Esophagus squamous epithelium (tissue), 4 donors: ENCODE data around the gene CETN2.

Source experiments
- POLR2A ChIP-seq, 4 donors: fragments of 450-650 bp; IDR thresholded peaks; one replicate each; pipeline ENCODE4 v1.6.1; 2017; ENCODE audit warnings: antibody characterized with exemption in 4 of 4, mild to moderate bottlenecking in 4 of 4, moderate library complexity in 3 of 4
- TF ChIP-seq, protein P1 (sequence below), 6 experiments: fragments of 450-650 bp in 4 of 6; fragments of 200-600 bp in 2 of 6; sonication (generic) in 2 of 6; IDR thresholded peaks; one replicate each; pipeline ENCODE4 v1.5.1; 2016 to 2019; ENCODE audit warnings: antibody characterized with exemption in 6 of 6, mild to moderate bottlenecking in 4 of 6, moderate library complexity in 4 of 6

DNA sequence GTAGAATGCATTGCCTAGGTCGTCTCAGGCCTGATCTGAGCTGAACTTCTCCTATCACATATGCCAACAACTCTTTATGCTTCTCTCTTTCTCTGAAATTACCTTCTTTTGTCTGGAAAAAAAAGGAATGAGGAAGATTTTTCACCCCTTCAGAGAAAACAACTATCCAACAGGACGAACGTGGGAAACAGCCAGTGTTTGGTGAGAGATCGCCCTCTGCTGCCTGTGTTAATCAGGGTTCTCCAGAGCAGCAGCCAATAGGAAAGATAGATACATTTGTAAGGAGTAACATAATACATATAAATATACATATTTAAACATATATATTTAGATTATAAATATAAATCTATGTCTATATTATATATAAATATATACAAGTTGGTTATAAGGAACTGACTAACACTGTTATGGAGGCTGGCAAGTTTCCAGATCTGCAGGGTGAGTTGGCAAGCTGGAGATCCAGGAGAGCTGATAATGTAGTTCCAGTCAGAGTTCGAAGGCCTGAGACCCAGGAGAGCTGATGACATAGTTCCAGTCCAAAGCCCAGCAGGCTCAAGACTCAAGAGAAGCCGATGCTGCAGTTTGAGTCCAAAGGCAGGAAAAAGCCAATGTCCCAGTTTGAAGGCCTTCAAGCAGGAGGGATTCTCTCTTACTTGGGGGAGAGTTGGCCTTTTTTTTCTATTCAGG is 13.3 kb downstream of the CETN2 start:
- TF ChIP-seq, protein P1, sequence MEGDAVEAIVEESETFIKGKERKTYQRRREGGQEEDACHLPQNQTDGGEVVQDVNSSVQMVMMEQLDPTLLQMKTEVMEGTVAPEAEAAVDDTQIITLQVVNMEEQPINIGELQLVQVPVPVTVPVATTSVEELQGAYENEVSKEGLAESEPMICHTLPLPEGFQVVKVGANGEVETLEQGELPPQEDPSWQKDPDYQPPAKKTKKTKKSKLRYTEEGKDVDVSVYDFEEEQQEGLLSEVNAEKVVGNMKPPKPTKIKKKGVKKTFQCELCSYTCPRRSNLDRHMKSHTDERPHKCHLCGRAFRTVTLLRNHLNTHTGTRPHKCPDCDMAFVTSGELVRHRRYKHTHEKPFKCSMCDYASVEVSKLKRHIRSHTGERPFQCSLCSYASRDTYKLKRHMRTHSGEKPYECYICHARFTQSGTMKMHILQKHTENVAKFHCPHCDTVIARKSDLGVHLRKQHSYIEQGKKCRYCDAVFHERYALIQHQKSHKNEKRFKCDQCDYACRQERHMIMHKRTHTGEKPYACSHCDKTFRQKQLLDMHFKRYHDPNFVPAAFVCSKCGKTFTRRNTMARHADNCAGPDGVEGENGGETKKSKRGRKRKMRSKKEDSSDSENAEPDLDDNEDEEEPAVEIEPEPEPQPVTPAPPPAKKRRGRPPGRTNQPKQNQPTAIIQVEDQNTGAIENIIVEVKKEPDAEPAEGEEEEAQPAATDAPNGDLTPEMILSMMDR (IDR thresholded peaks at IDR 0.05): peak in 5 of 6 experiments; percentile 13 to 40 (median 28)
- TF ChIP-seq POLR2A (IDR thresholded peaks at IDR 0.05): no peak
